ENCODE results near the gene TCAIM.

TCAIM gene

GRCh38 chr3:44323341-44323955, 15.1 kb upstream of the TCAIM start:
- no peak overlapping the region for H3K9ac ChIP-seq
- no peak for TF ChIP-seq Cebpa-rat (IDR thresholded peaks at IDR 0.05)
- no peaks in the 10 kb centered on the region for H3K36me3 ChIP-seq
- peaks cover 14% of the 10 kb centered on the region for H3K4me1 ChIP-seq
- no peak overlapping the region for H3K4me3 ChIP-seq
- no peak overlapping the region for H3K27ac ChIP-seq
- no peaks in the 10 kb centered on the region for H3K27me3 ChIP-seq
- H3K9me3 ChIP-seq, result peaks cover 26% of the 10 kb centered on the region
- no peak overlapping the region for H3K4me2 ChIP-seq
- H4K20me1 ChIP-seq, result no peaks in the 10 kb centered on the region

DNA sequence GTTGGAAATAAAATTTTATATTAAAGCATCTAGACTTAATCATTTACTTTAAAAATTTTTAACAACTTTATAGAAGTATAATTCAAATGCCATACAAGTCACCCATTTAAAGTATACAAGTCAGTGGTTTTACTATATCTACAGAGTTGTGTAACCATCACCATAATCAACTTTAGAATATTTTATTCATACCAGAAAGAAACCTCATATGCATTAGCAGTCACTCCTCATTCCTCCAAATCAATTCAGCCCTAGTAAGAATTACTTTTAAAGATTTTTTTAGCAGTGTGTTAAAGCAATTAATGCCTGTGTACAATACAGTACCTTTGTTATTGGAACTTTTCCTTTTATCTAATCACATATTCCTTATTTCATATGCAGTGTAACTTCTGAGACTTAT, 14.0 kb upstream of the TCAIM start:
- no peaks in the 10 kb centered on the region for H3K36me3 ChIP-seq
- H3K4me2 ChIP-seq, result no peak overlapping the region
- no peaks in the 10 kb centered on the region for H3K27me3 ChIP-seq
- H4K20me1 ChIP-seq, result no peaks in the 10 kb centered on the region
- no peak overlapping the region for H3K9ac ChIP-seq
- H3K27ac ChIP-seq, result no peak overlapping the region
- H3K4me1 ChIP-seq, result peaks cover 3% of the 10 kb centered on the region
- H3K9me3 ChIP-seq, result peaks cover 26% of the 10 kb centered on the region
- no peak for TF ChIP-seq Cebpa-rat (IDR thresholded peaks at IDR 0.05)
- no peak overlapping the region for H3K4me3 ChIP-seq

DNA sequence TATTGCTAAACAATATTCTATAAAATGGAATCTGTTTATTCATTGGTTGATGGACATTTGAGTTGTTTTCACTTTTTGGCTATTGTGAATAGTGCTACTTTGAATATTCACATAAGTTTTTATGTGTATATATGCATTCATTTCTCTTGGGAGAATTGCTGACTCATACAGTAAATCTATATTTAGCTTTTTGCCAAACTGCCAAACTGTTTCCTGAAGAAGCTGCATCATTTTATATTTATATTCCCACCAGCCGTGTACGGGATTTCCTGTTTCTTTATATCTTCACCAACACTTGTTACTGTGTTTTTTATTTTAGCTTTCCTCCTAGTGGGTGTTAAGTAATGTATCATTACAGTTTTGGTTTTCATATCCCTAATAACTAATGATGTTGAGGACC, 12.5 kb upstream of the TCAIM start:
- peaks cover 26% of the 10 kb centered on the region for H3K9me3 ChIP-seq
- no peaks in the 10 kb centered on the region for H3K36me3 ChIP-seq
- no peak for TF ChIP-seq Cebpa-rat (IDR thresholded peaks at IDR 0.05)
- no peaks in the 10 kb centered on the region for H4K20me1 ChIP-seq
- no peak overlapping the region; the same call in 1 of the 2 replicates for H3K4me3 ChIP-seq
- no peaks in the 10 kb centered on the region for H3K4me1 ChIP-seq
- H3K4me2 ChIP-seq, result no peak overlapping the region
- H3K27ac ChIP-seq, result no peak overlapping the region
- no peak overlapping the region for H3K9ac ChIP-seq
- no peaks in the 10 kb centered on the region for H3K27me3 ChIP-seq

DNA sequence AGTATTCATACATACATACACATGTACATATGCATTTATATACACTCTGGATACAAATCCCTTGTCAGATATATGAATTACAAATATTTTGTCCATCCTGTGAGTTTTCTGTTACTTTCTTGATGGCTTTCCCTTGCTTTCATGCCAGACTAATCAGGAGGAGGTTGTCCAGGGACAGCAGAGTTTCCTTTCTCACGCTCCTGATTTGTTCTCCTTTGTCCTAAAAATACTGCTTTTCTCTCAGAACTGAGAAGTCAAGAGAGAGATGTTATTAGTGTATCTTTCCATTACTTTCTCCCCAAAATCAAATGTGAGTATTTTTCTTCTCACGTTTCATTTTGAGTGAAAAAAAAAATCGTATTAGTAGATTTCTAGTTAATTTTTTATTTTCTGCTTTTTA, 12.1 kb upstream of the TCAIM start:
- no peak overlapping the region for H3K27ac ChIP-seq
- H3K36me3 ChIP-seq, result no peaks in the 10 kb centered on the region
- TF ChIP-seq Cebpa-rat (IDR thresholded peaks at IDR 0.05), result no peak
- H3K9me3 ChIP-seq, result peaks cover 26% of the 10 kb centered on the region
- H3K4me3 ChIP-seq, result no peak overlapping the region; the same call in 1 of the 2 replicates
- no peaks in the 10 kb centered on the region for H4K20me1 ChIP-seq
- no peaks in the 10 kb centered on the region for H3K27me3 ChIP-seq
- H3K4me2 ChIP-seq, result no peak overlapping the region
- H3K9ac ChIP-seq, result no peak overlapping the region
- no peaks in the 10 kb centered on the region for H3K4me1 ChIP-seq

DNA sequence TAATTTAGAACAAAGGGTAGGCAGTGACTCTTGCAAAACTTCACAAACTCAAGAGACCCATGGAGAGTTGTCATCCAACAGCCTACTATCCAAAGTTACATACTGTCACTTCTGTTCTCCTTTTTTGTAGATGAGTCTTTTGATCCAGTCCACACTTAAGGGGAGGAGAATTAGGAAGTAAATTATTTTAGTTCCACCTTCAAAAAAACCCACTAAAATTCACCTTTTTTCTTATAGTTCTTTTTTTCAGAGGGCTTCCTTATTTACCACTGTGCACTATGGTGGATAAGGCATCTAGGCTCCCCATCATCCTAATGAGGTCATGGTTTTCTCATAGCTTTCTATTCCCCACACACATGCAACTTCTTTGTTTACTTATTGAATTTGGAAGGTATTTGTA, 8.6 kb upstream of the TCAIM start:
- no peaks in the 10 kb centered on the region for H3K4me1 ChIP-seq
- H3K9me3 ChIP-seq, result peaks cover 26% of the 10 kb centered on the region
- no peak overlapping the region for H3K9ac ChIP-seq
- no peak overlapping the region for H3K27ac ChIP-seq
- H3K36me3 ChIP-seq, result no peaks in the 10 kb centered on the region
- H3K4me3 ChIP-seq, result no peak overlapping the region
- H3K27me3 ChIP-seq, result no peaks in the 10 kb centered on the region
- no peaks in the 10 kb centered on the region for H4K20me1 ChIP-seq
- TF ChIP-seq Cebpa-rat (IDR thresholded peaks at IDR 0.05), result no peak
- H3K4me2 ChIP-seq, result no peak overlapping the region

GRCh38 chr3:44330444-44330843, 8.1 kb upstream of the TCAIM start:
- H3K4me1 ChIP-seq, result no peaks in the 10 kb centered on the region
- peaks cover 25% of the 10 kb centered on the region for H3K9me3 ChIP-seq
- H3K27ac ChIP-seq, result no peak overlapping the region
- no peaks in the 10 kb centered on the region for H3K36me3 ChIP-seq
- TF ChIP-seq Cebpa-rat (IDR thresholded peaks at IDR 0.05), result no peak
- no peaks in the 10 kb centered on the region for H3K27me3 ChIP-seq
- no peak overlapping the region for H3K4me2 ChIP-seq
- H3K4me3 ChIP-seq, result no peak overlapping the region
- no peak overlapping the region for H3K9ac ChIP-seq
- no peaks in the 10 kb centered on the region for H4K20me1 ChIP-seq

DNA sequence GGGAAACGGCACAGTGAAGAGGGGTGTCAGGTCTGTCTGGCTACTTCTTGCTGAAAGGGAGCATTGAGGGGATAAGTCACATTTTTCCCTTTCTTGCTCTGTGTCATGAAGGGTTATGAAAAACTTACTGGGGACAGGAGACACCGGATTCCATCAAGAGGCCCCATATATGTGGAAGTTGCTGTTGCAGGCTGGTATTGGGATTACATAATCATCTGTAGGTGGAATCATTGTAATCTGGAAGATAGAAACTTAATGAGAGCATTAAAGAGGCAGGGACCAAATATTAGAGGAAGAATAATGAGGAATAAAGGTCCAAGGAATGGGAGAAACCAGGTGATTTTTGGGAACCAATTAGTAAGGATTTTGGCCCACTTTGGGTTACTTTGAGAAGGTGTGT, 4.2 kb upstream of the TCAIM start:
- peaks cover 9% of the 10 kb centered on the region for H3K4me1 ChIP-seq
- no peaks in the 10 kb centered on the region for H3K9me3 ChIP-seq
- no peak overlapping the region for H3K4me3 ChIP-seq
- no peak for TF ChIP-seq Cebpa-rat (IDR thresholded peaks at IDR 0.05)
- H3K4me2 ChIP-seq, result no peak overlapping the region
- no peaks in the 10 kb centered on the region for H3K36me3 ChIP-seq
- no peaks in the 10 kb centered on the region for H4K20me1 ChIP-seq
- no peak overlapping the region for H3K9ac ChIP-seq
- no peak overlapping the region for H3K27ac ChIP-seq
- H3K27me3 ChIP-seq, result no peaks in the 10 kb centered on the region

GRCh38 chr3:44337248-44337785, 1.2 kb upstream of the TCAIM start:
- Histone ChIP-seq H3K4me3 (peak overlapping the region; percentile 70), H3K27me3 (no peaks in the 10 kb centered on the region), H4K20me1 (no peaks in the 10 kb centered on the region), H3K4me1 (peaks cover 24% of the 10 kb centered on the region), H3K4me2 (peak overlapping the region; percentile 86), H3K27ac (peak overlapping the region; percentile 88), H3K36me3 (no peaks in the 10 kb centered on the region), H3K9me3 (no peaks in the 10 kb centered on the region), H3K9ac (peak overlapping the region; percentile 82)
- TF ChIP-seq Cebpa-rat (IDR thresholded peaks at IDR 0.05), result no peak

- H3K27ac ChIP-seq, result peak overlapping the region; percentile 88
- H3K9ac ChIP-seq, result peak overlapping the region; percentile 82
- peaks cover 24% of the 10 kb centered on the region for H3K4me1 ChIP-seq
- peaks cover 5% of the 10 kb centered on the region; the same call in 1 of the 2 replicates for H3K36me3 ChIP-seq
- H3K27me3 ChIP-seq, result no peaks in the 10 kb centered on the region
- peak overlapping the region; percentile 86 for H3K4me2 ChIP-seq
- peak overlapping the region; percentile 70 for H3K4me3 ChIP-seq
- no peaks in the 10 kb centered on the region for H4K20me1 ChIP-seq
- TF ChIP-seq Cebpa-rat (IDR thresholded peaks at IDR 0.05), result no peak
- no peaks in the 10 kb centered on the region for H3K9me3 ChIP-seq
Observed at GRCh38 chr3:44338828-44339127, 212 bp downstream of the TCAIM start.

- H3K9ac ChIP-seq, result peak overlapping the region; percentile 82
- H3K9me3 ChIP-seq, result no peaks in the 10 kb centered on the region
- no peaks in the 10 kb centered on the region for H3K27me3 ChIP-seq
- peak overlapping the region; percentile 86 for H3K4me2 ChIP-seq
- peak overlapping the region; percentile 88 for H3K27ac ChIP-seq
- H4K20me1 ChIP-seq, result no peaks in the 10 kb centered on the region
- peak overlapping the region; percentile 70 for H3K4me3 ChIP-seq
- peaks cover 24% of the 10 kb centered on the region for H3K4me1 ChIP-seq
- peaks cover 5% of the 10 kb centered on the region; the same call in 1 of the 2 replicates for H3K36me3 ChIP-seq
- no peak for TF ChIP-seq Cebpa-rat (IDR thresholded peaks at IDR 0.05)
Observed at GRCh38 chr3:44339181-44340057, 853 bp downstream of the TCAIM start.
